ENCODE data around the gene FLII. TPM values are rescaled to one million over a fixed set of nuclear protein-coding genes. Genes with fewer than 3 reads are reported as not detected.
"Not testable (repeated sequence)": the region's sequence is repeated elsewhere in the genome, so short reads cannot be mapped to it uniquely, and the experiment has no call there.

FLII gene
- total and polyA plus RNA-seq, 2 experiments from 2014 or later = 210 to 303 TPM

DNA sequence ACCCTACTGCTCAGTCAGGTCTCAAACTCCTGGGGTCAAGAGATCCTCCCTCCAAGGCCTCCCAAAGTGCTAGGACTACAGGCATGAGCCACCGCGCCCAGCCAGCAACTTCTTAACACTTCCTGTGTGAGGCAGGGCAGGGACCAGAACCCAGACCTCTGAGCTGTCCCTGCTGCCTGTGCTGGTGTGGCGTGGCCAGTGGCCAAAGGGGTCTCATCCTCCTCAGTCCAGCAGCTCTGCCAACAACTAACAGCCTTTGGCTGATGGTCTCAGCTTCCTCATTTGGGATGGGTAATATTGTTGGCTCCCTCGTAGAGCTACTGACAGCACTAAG is 34.5 kb downstream of the FLII start:
- no peak for DNase-seq (ENCODE audit: low read depth in 1 of 2, low spot score in 1 of 2)
- TF ChIP-seq CTCF (IDR thresholded peaks at IDR 0.05; ENCODE audit: low read depth, low read length) = no peak
- no peaks in the 10 kb centered on the region for H3K36me3 ChIP-seq
- no peaks in the 10 kb centered on the region for H3K27me3 ChIP-seq
- H3K4me1 ChIP-seq (ENCODE audit: low read depth) = peaks cover 17% of the 10 kb centered on the region
- no peaks in the 10 kb centered on the region for H3K9me3 ChIP-seq (ENCODE audit: low read depth)
- H3K4me3 ChIP-seq = no peak overlapping the region
- H3K27ac ChIP-seq = peak overlapping the region; percentile 85

DNA sequence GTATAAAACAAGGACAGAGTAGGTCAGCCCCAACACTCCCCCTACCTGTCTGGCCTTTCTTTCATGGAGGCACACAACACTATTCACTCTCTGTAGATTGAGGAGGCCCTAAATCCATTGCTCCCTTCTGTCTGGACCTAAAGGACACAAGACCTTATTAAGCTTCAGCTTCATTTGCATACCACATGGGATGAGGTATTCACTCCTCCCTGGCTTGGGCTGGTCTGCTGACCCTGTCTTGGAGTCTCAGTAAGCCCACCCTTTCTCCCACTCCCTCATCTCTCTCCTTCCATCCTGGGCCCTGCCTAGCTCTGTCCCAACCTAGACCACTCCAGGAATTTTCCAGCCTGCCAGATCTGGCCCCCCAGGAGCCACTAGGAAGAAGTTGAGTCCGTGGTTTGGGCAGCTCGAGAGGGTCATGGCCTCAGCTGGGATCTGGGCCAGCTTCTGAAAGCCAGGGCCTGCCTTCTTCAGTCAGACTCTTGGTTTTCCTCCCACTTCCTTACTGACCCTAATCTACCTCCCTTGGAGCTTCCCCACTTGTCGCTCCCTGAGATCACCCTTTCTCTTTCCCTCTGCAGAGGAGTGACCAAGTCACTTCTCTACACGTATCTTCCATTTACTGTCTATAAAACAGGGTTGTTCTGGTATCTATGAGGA is 39.7 kb downstream of the FLII start:
- Histone ChIP-seq H3K4me1 (ENCODE audit: low read depth) (no peaks in the 10 kb centered on the region), H3K27me3 (no peaks in the 10 kb centered on the region), H3K27ac (peak overlapping the region; percentile 44), H3K9me3 (ENCODE audit: low read depth) (no peaks in the 10 kb centered on the region), H3K36me3 (no peaks in the 10 kb centered on the region), H3K4me3 (no peak overlapping the region)
- TF ChIP-seq CTCF (IDR thresholded peaks at IDR 0.05; ENCODE audit: low read depth, low read length) = no peak
- DNase-seq (ENCODE audit: low read depth in 1 of 2, low spot score in 1 of 2) = peak in 1 of 2 donors; percentile 84

GRCh38 chr17:18217412-18218015 is 41.0 kb downstream of the FLII start:
- H3K4me1 ChIP-seq (ENCODE audit: low read depth) = no peaks in the 10 kb centered on the region
- peak; percentile 69 to 78 for DNase-seq (ENCODE audit: low read depth in 1 of 2, low spot score in 1 of 2)

DNA sequence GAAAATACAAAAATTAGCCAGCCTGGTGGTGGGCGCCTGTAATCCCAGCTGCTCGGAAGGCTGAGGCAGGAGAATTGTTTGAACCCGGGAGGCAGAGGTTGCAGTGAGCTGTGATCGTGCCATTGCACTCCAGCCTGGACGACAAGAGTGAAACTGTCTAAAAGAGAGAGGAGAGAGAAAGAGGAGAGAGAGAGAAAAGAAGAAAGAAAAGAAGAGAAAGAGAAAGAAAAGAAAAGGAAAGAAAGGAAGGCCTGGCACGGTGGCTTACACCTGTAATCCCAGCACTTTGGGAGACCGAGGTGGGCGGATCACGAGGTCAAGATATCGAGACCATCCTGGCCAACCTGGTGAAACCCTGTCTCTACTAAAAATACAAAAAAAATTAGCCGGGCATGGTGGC is 41.6 kb downstream of the FLII start:
- H3K36me3 ChIP-seq; H3K9me3 ChIP-seq (ENCODE audit: low read depth); H3K27me3 ChIP-seq; H3K4me1 ChIP-seq (ENCODE audit: low read depth); H3K4me3 ChIP-seq; DNase-seq (ENCODE audit: low read depth in 1 of 2, low spot score in 1 of 2); H3K27ac ChIP-seq: not testable (repeated sequence)

More at GRCh38 chr17:18217412-18218015, 41.0 kb downstream of the FLII start:
- Histone ChIP-seq H3K27ac (no peak overlapping the region), H3K9me3 (ENCODE audit: low read depth) (no peaks in the 10 kb centered on the region), H3K27me3 (no peaks in the 10 kb centered on the region), H3K36me3 (no peaks in the 10 kb centered on the region), H3K4me3 (no peak overlapping the region)
- peak; percentile 96 for TF ChIP-seq CTCF (IDR thresholded peaks at IDR 0.05; ENCODE audit: low read depth, low read length)

- no peaks in the 10 kb centered on the region for H3K4me1 ChIP-seq (ENCODE audit: low read depth)
- H3K27me3 ChIP-seq = no peaks in the 10 kb centered on the region
Observed at GRCh38 chr17:18213666-18214270, 44.8 kb downstream of the FLII start.

More at GRCh38 chr17:18213666-18214270, 44.8 kb downstream of the FLII start:
- Histone ChIP-seq H3K36me3 (peaks cover 13% of the 10 kb centered on the region), H3K4me3 (no peak overlapping the region), H3K27ac (peak overlapping the region; percentile 48), H3K9me3 (ENCODE audit: low read depth) (no peaks in the 10 kb centered on the region)
- TF ChIP-seq CTCF (IDR thresholded peaks at IDR 0.05; ENCODE audit: low read depth, low read length) = no peak
- DNase-seq (ENCODE audit: low read depth in 1 of 2, low spot score in 1 of 2) = no peak

Data from cardiac muscle cell (in vitro differentiated cells and primary cell).